ENCODE results near the gene PCDHGA11.
"Not testable (repeated sequence)": the region's sequence is repeated elsewhere in the genome, so short reads cannot be mapped to it uniquely, and the experiment has no call there.

Gene PCDHGA11

DNA sequence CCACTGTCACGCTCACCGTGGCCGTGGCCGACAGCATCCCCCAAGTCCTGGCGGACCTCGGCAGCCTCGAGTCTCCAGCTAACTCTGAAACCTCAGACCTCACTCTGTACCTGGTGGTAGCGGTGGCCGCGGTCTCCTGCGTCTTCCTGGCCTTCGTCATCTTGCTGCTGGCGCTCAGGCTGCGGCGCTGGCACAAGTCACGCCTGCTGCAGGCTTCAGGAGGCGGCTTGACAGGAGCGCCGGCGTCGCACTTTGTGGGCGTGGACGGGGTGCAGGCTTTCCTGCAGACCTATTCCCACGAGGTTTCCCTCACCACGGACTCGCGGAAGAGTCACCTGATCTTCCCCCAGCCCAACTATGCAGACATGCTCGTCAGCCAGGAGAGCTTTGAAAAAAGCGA lies 11.9 kb downstream of the PCDHGA11 start:
- not testable (repeated sequence) for DNase-seq

DNA sequence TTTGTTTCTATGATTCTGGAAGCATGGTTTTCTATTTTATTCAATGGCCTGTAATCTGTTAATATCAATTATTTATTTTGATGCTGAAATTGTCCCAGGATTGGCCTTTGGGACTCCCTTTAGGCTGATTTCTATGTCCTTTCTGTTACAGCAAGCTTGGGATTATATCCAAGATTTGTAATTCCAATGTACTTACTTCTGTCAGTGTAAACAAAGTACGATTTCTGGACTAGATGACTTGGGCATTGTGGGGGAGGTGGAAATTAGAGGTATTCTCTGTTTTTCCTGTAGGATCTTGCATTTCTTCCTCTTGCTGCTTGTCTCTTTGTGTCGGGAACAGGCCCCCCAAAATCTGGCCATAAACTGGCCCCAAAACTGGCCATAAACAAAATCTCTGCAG lies 13.2 kb downstream of the PCDHGA11 start:
- no peak for DNase-seq

DNA sequence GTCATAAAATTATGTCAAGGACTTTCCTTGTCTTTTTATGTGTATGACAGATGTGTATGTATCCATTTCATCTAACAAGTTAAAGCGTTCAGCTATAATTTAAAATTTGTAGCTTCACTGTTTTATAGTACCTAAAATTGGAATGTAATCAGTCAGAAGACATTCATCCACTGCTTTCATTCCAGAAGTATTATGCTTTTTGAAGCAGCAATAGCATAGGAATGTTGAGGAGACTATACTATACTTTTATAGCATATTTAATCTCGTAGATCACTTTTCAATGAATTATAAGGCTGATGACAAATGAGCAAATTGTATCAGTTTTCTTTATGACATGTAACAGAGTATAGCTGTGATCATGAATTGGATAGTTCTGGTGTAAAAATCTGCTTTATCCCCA lies 16.4 kb downstream of the PCDHGA11 start:
- DNase-seq: no peak

DNA sequence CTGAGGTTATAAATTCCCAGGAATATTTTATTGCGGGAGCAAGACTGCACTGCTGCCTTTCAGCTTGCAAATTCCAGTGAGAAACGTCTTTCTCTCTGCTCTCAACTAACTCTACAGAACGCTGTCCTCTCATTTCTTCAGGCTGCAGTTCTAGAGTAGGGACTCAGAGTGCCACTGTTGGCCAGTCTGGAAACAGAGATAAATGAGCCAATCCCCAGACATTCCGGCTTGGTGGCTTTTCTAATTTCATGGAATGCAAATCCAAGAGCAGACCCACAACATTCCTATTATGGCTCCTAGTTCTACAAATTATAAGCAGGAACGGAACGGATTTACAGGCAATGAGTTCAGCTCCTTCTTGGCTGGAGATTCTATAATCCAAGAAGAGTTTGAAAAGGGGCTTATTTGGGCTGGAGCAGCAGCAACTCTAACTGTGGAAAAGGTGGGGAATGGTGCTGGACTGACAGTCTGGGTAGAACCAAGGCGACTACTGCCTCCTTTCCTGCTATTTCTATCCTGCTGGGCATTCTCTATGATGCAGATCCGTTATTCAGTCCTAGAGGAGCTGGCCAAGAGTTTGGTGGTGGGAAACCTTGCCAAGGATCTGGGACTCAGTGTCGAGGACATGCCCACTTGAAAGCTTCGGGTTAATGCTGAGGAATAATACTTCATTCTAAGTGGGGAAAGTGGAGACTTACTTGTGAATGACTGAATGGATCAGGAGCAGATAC lies 18.7 kb downstream of the PCDHGA11 start:
- DNase-seq: no peak

DNA sequence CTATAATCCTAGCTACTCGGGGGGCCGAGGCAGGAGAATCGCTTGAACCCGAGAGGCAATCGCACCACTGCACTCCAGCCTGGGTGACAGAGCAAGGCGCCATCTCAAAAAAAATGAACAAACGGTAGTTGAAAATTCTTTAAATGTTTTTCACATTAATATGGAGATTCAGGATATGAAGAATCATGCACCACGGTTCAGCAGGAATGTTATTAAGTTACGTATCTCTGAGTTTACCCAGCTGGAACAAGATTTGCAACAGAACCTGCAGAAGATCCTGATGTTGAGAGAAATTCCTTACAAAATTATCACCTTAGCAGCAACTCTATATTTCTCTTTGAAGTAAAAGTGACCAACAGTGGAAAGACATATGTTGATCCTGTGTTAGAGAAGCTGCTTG lies 19.5 kb downstream of the PCDHGA11 start:
- DNase-seq: no peak

DNA sequence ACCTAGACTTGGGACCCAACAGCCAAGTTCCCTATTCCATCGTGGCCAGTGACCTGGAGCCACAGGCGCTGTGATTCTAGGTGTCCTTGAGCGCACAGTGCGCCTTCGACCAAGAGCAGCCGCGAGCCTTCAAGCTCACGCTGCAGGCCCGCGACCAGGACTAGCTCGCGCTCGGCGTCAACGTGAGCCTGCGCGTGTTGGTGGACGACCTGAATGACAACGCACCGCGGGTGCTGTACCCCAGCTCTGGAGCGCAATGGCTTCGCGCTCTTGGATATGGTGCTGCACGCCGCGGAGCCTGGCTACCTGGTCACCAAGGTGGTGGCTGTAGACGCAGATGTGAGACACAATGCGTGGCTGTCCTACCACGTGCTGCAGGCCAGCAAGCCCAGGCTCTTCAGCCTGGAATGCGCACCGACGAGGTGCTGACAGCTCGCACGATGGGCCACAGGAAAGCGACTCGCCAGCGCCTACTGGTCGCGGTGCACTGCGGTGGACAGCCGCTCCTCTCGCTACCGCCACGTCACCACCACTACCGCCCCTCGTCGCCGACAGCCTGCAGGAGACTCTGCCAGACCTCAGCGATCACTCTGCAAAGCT lies 20.8 kb downstream of the PCDHGA11 start:
- DNase-seq: no peak

DNA sequence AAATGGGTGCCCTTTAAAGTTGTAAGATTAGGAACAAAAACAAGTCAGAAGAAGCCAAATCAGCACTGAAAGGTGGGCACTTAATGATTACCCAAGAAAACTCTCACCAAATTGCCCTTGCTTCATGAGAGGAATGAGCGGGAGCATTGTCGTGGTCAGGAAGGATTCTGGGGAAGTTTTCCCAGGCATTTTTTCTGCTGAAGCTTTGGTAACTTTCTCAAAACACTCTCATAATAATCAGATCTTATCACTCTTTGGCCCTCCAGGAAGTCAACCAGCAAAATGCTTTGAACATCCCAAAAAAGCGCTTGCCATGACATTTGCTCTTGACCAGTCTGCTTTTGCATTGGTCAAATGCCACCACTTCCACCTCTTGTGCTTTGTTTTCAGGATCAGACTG lies 44.5 kb downstream of the PCDHGA11 start:
- DNase-seq: no peak
